Measurements from ENCODE around the gene SLC19A2.
"Not testable (repeated sequence)": the region's sequence is repeated elsewhere in the genome, so short reads cannot be mapped to it uniquely, and the experiment has no call there.

SLC19A2 gene

GRCh38 chr1:169517558-169518186, 31.9 kb upstream of the SLC19A2 start:
- H3K4me3 ChIP-seq (ENCODE audit: low read length) = no peak overlapping the region
- no peak for TF ChIP-seq ZNF274 (IDR thresholded peaks at IDR 0.05; ENCODE audit: low read depth, low read length)

DNA sequence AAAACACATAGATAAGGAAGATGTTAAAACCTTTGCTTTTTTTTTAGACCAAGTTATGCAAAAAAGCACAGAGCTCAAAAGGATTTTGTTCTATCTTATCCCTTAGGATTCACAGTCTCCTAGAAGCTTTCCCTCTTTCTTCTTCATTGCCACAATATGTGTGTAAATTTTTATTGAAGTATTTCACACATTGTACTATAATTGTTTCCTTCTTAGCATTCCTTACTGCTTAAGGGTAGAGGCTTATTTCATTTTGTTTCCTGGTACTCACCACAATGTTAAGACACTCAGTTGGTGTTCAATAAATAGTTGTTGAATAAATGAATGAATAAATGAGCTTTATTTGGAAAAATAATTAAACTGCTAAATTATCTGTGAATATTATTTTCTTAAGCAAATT, 29.9 kb upstream of the SLC19A2 start:
- no peak for TF ChIP-seq ZNF274 (IDR thresholded peaks at IDR 0.05; ENCODE audit: low read depth, low read length)

DNA sequence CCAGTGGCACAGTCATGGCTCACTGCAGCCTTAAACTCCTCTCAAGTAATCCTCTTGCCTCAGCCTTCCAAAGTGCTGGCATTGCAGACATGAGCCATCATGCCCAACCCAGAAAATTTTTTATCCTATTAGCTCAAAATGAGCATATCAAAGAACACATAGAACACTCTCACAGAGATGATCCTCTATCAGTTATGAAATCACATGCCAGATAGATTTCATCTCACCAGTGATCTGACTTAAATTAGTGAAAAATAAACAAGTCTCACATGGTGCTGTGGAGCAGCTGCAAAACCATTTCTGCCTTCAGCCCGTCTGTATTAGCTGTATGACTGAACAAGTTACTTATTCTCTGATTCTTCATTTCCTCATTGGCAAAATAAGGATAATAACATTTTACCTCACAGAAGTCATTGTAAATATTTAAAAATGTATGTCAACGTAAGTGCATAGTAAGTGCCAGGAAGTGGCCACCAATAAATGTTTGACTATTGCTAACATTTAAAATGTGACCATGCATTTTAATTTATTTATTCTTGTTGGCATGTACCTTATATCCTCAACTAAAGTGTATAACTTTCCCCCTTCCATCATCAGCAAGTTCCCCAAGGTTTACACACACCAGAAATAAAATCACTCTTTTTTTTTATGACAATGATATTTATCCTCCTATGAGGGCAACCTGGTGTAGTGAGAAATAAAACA, 29.0 kb upstream of the SLC19A2 start:
- TF ChIP-seq ZNF274 (IDR thresholded peaks at IDR 0.05; ENCODE audit: low read depth, low read length) = no peak
- H3K4me3 ChIP-seq (ENCODE audit: low read length) = no peak overlapping the region

More for the DNA sequence above, 29.9 kb upstream of the SLC19A2 start:
- H3K4me3 ChIP-seq (ENCODE audit: low read length) = no peak overlapping the region

- no peak for TF ChIP-seq ZNF274 (IDR thresholded peaks at IDR 0.05; ENCODE audit: low read depth, low read length)
- H3K4me3 ChIP-seq (ENCODE audit: low read length) = no peak overlapping the region
Measured at GRCh38 chr1:169513208-169513607, 27.5 kb upstream of the SLC19A2 start.

- TF ChIP-seq ZNF274 (IDR thresholded peaks at IDR 0.05; ENCODE audit: low read depth, low read length) = no peak
- H3K4me3 ChIP-seq (ENCODE audit: low read length) = no peak overlapping the region
Measured at GRCh38 chr1:169511316-169512005, 25.7 kb upstream of the SLC19A2 start.

GRCh38 chr1:169510060-169510459, 24.3 kb upstream of the SLC19A2 start:
- TF ChIP-seq ZNF274 (IDR thresholded peaks at IDR 0.05; ENCODE audit: low read depth, low read length) = no peak
- H3K4me3 ChIP-seq (ENCODE audit: low read length) = no peak overlapping the region

DNA sequence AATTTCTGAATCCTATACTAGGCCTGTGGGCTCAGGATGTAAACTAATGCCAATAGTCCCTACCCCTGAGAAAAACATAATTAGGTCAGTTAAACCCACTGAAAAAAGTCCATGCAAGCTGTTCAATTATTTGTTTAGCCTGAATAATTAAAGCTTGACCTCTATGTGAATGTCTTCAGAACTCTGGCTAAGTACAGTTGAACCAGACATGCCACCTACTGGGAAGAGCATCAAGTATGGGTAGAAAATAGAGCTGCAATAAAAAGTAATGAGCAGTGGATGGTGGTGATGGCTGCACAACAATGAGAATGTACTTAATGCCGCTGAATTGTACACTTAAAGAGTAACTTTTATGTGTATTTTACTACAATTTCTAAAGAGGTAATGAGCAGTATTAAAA, 23.6 kb upstream of the SLC19A2 start:
- no peak overlapping the region for H3K4me3 ChIP-seq (ENCODE audit: low read length)
- TF ChIP-seq ZNF274 (IDR thresholded peaks at IDR 0.05; ENCODE audit: low read depth, low read length) = no peak

- TF ChIP-seq ZNF274 (IDR thresholded peaks at IDR 0.05; ENCODE audit: low read depth, low read length) = no peak
- H3K4me3 ChIP-seq (ENCODE audit: low read length) = no peak overlapping the region; the same call in 1 of the 2 replicates
Measured at GRCh38 chr1:169508432-169509338, 22.9 kb upstream of the SLC19A2 start.

DNA sequence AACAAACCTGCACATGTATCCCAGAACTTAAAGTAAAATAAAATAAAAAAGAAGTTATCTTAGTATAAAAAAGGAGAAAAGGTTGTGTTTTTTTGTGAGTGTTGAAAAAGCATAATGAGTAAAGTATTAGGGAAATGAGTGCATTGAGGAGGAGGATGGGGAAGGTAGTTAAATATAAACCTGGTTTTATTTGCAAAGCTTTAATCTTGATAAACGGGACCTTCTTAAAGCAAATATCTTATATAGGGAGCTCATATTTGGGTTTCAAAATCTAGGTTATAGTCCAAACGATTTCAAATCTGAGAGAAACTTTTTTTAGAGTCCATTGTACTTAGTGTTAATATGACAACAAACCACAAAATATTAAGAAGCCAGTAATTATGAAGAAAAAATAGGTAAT, 21.7 kb upstream of the SLC19A2 start:
- no peak overlapping the region for H3K4me3 ChIP-seq (ENCODE audit: low read length)
- TF ChIP-seq ZNF274 (IDR thresholded peaks at IDR 0.05; ENCODE audit: low read depth, low read length) = no peak

GRCh38 chr1:169503601-169504000, 17.9 kb upstream of the SLC19A2 start:
- not testable (repeated sequence) for H3K4me3 ChIP-seq (ENCODE audit: low read length)

DNA sequence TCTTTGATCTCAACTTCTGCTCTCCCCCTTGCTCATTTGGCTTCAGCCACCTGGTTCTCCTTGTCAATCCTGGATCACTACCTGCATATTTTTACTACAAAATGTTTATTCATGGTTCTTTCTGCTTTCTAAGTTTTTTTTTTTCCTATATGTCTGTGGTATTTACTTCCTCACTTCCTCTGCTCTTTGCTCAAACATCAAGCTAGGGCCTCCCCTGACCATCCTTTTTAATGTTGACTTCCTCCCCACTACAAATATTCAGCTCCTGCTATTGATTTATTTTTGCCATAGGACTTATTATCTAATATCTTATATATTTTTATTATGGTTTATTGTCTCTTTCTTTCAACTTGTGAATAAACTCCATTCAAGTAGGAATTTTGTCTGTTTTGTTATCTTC, 14.1 kb upstream of the SLC19A2 start:
- TF ChIP-seq ZNF274 (IDR thresholded peaks at IDR 0.05; ENCODE audit: low read depth, low read length) = no peak
- no peak overlapping the region for H3K4me3 ChIP-seq (ENCODE audit: low read length)

- no peak for TF ChIP-seq ZNF274 (IDR thresholded peaks at IDR 0.05; ENCODE audit: low read depth, low read length)
- H3K4me3 ChIP-seq (ENCODE audit: low read length) = no peak overlapping the region
Measured at GRCh38 chr1:169497317-169497716, 11.6 kb upstream of the SLC19A2 start.

DNA sequence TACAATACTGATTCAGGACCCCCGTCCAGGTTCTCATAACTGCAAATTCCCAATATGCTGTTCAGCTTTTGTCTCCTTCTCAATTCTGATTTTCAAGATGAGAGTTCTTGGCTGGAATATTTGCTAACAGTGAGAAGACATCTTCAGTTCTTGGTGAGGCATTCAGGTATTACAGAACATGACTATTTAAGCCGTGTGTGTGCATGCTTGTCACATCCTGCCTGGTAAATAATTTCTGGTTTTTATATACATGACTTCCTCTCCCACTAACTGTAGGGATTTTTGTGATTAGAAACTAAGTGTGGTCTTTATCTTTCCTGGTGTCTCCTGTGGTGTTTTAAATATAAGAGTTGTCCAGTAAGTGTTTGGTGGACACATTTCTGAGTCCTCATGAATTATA, 10.2 kb upstream of the SLC19A2 start:
- H3K4me3 ChIP-seq (ENCODE audit: low read length) = no peak overlapping the region
- TF ChIP-seq ZNF274 (IDR thresholded peaks at IDR 0.05; ENCODE audit: low read depth, low read length) = no peak

Measured in GM08714 (cell line).